GM19238 (cell line): Measurements from ENCODE around the gene RNU2-63P.
A peak's percentile ranks its signal among the peaks of the same experiment; 100 is the strongest.
"Not testable (repeated sequence)": the region's sequence is repeated elsewhere in the genome, so short reads cannot be mapped to it uniquely, and the experiment has no call there.

Source experiments
- DNase-seq: peaks from one replicate; pipeline ENCODE4 v3.0.0; 2011; ENCODE audit warnings: low spot score; ENCODE audit not compliant: insufficient read length

Gene RNU2-63P

GRCh38 chr2:88016086-88016959 lies at the start of gene RNU2-63P:
TSS of gene RNU2-63P (minus strand) at chr2:88016547.
- peak; percentile 37 for DNase-seq

DNA sequence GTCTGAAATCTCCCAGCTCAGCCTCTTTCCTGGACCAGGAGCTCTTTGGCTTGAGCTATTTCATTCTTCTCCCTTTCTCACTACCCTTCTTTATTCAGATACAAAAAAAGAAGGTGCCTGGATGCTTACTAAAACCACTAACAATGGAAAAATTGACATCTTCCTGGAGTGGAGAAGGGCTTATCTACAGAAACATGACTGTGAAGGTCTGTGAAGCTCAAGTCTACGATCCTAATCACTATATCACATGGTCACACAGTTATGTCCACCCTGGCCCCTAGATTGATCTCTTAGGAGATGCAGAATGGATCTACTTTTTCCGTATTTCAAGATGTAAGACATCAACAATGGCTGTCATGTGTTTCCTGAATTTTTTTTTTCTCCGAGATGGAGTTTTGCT lies 44.9 kb upstream of the RNU2-63P start:
- no peak for DNase-seq

DNA sequence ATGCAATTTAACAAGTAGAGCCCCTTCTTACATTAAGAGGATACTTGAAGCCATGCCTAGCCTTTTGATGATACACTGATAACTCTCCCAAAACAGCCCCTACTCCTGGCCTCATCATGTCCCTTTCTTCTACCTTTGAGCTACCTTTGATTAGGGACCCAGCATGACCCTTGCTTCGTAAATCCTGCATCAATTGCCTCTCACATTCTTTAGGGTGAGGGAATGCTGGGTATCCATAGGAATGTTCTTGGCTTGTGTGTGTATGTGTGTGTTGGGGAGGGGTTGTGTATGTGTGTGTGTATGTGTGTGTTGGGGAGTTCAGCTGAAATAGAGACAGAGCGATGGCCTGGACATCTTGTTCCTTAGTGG lies 44.5 kb upstream of the RNU2-63P start:
- no peak for DNase-seq

DNA sequence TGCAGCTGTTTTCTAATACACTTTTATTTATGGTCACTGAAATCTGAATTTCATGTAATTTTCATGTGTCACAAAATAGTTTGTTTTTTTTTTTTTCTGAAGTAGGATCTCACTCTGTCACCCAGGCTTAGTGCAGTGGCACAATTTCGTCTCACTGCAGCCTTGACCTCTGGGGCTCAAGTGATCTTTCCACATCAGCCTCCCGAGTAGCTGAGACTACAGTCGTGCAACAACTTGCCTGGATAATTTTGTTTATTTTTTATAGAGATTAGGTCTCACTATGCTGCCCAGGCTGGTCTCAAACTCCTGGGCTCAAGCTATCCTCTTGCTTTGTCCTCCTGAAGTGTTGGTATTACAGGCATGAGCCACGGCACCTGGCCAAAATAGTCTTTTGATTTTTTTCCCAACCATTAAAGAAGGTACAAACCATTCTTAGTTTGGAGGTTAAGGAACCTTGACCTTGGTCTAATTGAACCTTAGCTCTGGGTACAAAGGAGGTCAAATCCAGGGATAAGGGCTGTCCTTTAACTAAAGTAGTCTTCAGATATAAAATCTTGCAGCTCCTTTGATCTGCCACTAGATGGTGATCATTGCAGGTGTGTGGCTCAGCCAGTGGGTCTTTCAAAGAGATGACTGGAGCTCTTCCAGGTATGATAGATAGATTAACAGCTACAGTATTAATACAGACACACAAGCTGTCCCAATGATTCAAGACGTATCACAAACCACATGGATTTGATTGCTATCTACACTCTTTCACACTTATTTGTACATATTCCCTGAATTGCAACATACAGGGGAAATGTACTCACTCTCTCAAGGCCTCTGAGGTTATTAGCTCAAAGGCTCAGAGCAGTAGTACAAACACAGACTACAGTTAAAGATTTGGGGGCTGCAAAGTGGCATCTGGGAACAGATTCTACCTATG lies 43.9 kb upstream of the RNU2-63P start:
- peak; percentile 39 for DNase-seq

GRCh38 chr2:88058191-88058590 lies 41.8 kb upstream of the RNU2-63P start:
- no peak for DNase-seq

- no peak for DNase-seq
These were observed 41.1 kb upstream of the RNU2-63P start for GRCh38 chr2:88057437-88057844.

DNA sequence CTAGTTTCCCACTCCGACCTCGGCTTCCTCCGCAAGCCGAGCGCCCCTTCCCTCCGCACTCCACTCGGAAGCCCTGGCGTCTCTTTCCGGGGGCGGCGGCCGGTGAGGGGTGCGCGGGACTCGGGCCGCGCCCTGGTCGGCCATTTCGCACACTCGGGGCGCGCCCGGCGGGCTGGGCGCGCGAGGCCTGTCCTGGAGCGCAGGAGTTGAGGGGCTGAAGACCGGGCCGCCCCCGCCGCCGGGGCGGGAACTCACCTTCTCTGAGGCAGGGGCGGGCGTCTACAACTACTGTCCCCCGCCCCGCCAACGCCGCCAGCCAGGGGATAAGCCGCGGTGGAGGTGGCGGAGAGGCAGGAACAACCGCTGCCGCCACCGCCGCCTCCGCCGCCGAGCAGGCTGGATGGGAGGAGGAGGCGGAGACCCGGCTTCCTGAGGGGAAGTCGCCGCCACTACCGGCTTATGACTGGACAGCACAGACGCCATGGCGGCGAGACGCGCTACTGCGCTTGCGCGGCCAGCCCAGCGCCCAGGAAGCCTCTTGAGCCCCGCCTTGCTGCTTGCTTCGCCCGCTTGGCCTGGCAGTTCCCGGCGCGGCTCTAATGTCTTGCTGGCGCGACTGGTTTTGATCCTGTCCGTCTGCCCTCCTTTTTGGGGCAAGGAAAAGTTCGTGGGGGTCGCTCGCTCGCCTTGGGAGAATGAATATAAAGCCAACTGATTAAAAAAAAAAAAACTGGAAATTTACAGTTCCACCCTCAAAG lies 39.2 kb upstream of the RNU2-63P start, which contains the start of gene KRCC1:
KRCC1 (minus strand) TSS at position 413 of the 758 bp plus-strand sequence. CDS start 27,220 bp downstream, outside the sequence.
- peak; percentile 88 for DNase-seq

GRCh38 chr2:88054782-88055370 lies 38.5 kb upstream of the RNU2-63P start:
- DNase-seq, result no peak

- DNase-seq, result no peak
These were observed 37.8 kb upstream of the RNU2-63P start for GRCh38 chr2:88053934-88054781.

DNA sequence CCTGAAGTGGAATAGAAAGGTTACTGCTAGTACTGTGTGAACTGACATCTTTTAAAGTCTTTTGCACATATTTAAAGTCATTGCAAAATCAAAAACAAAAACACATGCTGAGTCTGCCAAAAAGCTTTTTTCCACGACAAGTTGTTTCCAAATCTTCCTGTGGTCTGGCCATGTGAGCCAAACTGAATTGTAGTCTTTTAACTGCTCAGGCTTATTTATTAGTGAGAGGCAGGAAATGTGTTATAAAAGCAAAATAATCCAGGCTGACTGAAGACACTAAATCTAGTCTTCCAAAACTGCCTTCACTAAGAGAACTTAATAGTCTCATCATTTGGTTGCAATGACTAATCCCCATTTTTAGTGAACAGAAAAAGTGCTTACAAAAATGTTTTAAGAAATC lies 36.9 kb upstream of the RNU2-63P start:
- DNase-seq, result no peak

DNA sequence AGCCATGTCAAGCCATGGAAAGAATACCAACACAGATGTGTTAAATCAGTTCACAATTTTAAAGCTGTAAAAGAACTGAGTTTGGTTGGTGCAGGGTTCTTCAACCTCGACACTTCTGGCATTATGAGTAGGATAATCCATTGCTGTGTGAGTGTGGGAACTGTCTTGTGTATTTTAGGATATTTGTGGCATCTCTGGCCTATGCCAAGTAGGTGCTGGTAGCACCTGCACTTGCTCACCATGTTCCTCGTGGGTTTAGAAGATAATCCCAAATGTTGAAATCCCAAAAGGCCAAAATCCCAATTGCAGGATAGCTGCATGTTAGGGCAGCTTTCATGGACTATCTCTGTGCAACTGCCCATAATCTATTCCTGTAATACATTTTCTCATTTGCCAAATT lies 35.4 kb upstream of the RNU2-63P start:
- no peak for DNase-seq

DNA sequence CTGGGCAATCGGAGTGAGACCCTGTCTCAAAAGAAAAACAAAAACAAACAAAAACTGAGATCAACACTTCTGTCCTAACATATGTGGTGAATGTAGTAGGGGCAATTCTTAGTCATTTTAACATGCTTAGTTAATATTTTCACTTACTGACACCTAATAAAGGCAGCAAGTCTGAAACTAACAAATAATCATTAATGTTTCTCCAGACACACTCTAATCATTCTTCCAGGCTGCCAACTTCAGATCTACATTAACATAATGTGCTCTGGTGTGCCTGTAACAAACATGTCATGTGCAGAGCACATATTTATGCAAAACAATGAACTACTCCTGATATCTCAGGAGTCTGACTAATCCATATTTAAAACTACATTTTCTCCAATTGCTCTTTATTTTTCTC lies 33.3 kb upstream of the RNU2-63P start:
- no peak for DNase-seq

DNA sequence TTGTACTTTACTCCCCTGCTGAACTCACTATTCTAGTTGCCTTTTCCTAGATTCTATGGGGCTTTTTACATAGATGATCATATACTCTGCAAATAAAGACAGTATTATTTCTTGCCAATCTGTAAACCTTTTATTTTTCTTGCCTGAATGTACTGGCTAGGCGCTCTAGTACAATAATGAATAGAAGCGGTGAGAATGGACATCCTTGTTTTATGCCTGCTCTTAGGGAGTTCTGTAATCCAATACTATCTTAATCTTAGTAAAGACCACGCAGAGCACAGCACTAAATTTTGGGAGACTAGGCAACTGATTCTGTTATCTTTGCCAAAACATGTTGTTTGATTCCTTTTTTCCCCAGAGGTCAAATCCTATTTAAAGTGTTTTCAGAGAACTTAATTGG lies 32.2 kb upstream of the RNU2-63P start:
- DNase-seq, result no peak

DNA sequence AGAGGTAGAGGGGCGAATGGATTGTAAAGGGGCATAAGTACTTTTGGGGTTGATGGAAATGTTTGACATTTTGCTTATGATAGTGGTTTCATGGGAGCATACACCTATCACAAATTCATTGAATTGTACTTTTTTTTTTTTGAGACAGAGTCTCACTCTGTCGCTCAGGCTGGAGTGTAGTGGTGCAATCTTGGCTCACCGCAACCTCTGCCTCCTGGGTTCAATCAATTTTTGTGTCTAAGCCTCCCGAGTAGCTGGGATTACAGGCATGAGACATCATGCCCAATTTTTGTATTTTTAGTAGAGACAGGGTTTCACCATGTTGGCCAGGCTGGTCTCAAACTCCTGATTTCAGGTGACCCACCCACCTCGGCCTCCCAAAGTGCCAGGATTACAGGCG lies 29.2 kb upstream of the RNU2-63P start:
- DNase-seq, result not testable (repeated sequence)

DNA sequence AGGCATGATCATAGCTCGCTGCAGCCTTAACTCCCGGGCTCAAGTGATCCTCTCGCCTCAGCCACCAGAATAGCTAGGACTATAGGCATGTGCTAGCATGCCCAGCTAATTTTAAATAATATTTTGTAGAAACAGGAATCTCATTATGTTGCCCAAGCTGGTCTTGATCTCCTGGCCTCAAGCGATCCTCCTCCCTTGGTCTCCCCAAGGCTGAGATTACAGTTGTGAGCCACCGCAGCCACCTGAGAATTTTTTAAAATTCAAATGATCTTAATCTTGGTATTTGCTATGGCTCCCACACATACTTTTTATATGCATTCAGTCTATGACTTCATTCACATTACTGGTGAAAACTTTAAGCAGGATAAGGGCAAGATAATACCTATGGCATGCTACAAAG lies 26.1 kb upstream of the RNU2-63P start:
- no peak for DNase-seq

GRCh38 chr2:88038263-88039105 lies 22.1 kb upstream of the RNU2-63P start:
- DNase-seq, result no peak

- DNase-seq, result no peak
These were observed 20.3 kb upstream of the RNU2-63P start for GRCh38 chr2:88036606-88037005.

DNA sequence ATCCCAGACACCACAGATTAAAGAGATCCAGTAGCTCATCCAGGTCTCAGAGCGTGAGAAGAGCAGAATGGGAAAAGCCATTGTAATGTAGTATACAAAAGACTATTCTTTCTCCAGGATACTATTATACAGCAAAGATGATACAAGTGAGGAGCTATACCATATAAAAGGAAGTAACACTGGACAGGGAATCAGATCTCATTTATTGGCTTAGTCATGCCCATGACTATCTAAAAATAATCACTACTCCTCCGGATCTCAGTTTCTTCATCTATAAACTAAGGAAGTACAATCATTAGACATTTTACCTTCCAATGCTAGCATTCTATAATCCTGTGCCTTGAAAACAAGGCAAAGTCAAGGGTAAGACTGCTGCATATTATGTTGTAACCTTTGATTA lies 19.8 kb upstream of the RNU2-63P start:
- DNase-seq, result no peak

- no peak for DNase-seq
These were observed 15.8 kb upstream of the RNU2-63P start for GRCh38 chr2:88032070-88032702.
